ENCODE data around the gene LYST.

GRCh38 chr1:235746245-235746644 is 120.5 kb downstream of the LYST start:
- TF ChIP-seq CTCF (IDR thresholded peaks at IDR 0.05) (no peak), POLR2A (IDR thresholded peaks at IDR 0.05) (no peak)
